NCI-H2227 (cell line): ENCODE measurements around the gene PCDHA12.
"Not testable (repeated sequence)": the region's sequence is repeated elsewhere in the genome, so short reads cannot be mapped to it uniquely, and the experiment has no call there.

Experiments
- DNase-seq: peaks from one replicate; lab custom pipeline; 2025; ENCODE audit not compliant: unreplicated experiment; lab: John Stamatoyannopoulos, UW

The PCDHA12 gene

GRCh38 chr5:140875085-140876065, at the start of gene PCDHA12:
Gene PCDHA12 (plus strand): TSS chr5:140875308. CDS start chr5:140875473, 165 bp downstream.
- DNase-seq: no peak

- peak; percentile 44 for DNase-seq
Measured at GRCh38 chr5:140827704-140828361, 47.3 kb upstream of the PCDHA12 start, which contains the start of gene PCDHA6. Gene PCDHA6 (plus strand): TSS chr5:140827960. CDS start chr5:140828092, 132 bp downstream.

- peak; percentile 41 for DNase-seq
Measured at GRCh38 chr5:140828362-140828737, 46.8 kb upstream of the PCDHA12 start.

- not testable (repeated sequence) for DNase-seq
Measured at GRCh38 chr5:140829511-140830501, 45.3 kb upstream of the PCDHA12 start.

GRCh38 chr5:140833993-140834392, 41.1 kb upstream of the PCDHA12 start, which contains the start of gene PCDHA7:
Gene PCDHA7 (plus strand): TSS chr5:140834269. CDS start chr5:140834384, 115 bp downstream.
- no peak for DNase-seq

- DNase-seq: not testable (repeated sequence)
Measured at GRCh38 chr5:140834439-140835008, 40.6 kb upstream of the PCDHA12 start.

- no peak for DNase-seq
Measured at GRCh38 chr5:140835622-140836510, 39.2 kb upstream of the PCDHA12 start.

GRCh38 chr5:140840978-140841962, 33.8 kb upstream of the PCDHA12 start, which contains the start of gene PCDHA8:
Gene PCDHA8 (plus strand): TSS chr5:140841187. CDS start chr5:140841322, 135 bp downstream.
- DNase-seq: no peak

- no peak for DNase-seq
Measured at GRCh38 chr5:140842798-140843733, 32.0 kb upstream of the PCDHA12 start.

- DNase-seq: not testable (repeated sequence)
Measured at GRCh38 chr5:140848139-140849102, 26.7 kb upstream of the PCDHA12 start, which contains the start of gene PCDHA9. Gene PCDHA9 (plus strand): TSS chr5:140848382. CDS start chr5:140848496, 114 bp downstream.

- not testable (repeated sequence) for DNase-seq
Measured at GRCh38 chr5:140849831-140850634, 25.1 kb upstream of the PCDHA12 start.

GRCh38 chr5:140855772-140856674, 19.1 kb upstream of the PCDHA12 start, which contains the start of gene PCDHA10:
Gene PCDHA10 (plus strand): TSS chr5:140855897. CDS start chr5:140856049, 152 bp downstream.
- no peak for DNase-seq

GRCh38 chr5:140857177-140857986, 17.7 kb upstream of the PCDHA12 start:
- DNase-seq: no peak
